IMR-90 (cell line): ENCODE results near the gene IL21R. TPM values are rescaled to one million over a fixed set of nuclear protein-coding genes. Genes with fewer than 3 reads are reported as not detected.

Experiments used
- ATAC-seq: fragments of 200-7000 bp; cut with Tn5 transposase; 2 replicates; pipeline ENCODE4 v1.9.1; 2020; ENCODE audit warnings: low read depth, mild to moderate bottlenecking, moderate library complexity
- BruUV-seq: library from RNA; stranded (reverse); fragments of 400-500 nt; replicated peaks from 2 replicates; lab custom pipeline; 2021; lab: Mats Ljungman, UMichigan
- CTCF ChIA-PET: fragments of 300-600 bp; formaldehyde crosslinking; extraction: SDS; loops from one replicate; lab custom pipeline; 2021; ENCODE audit warnings: antibody characterized with exemption; lab: Yijun Ruan, JAX
- POLR2A ChIA-PET: fragments of 300-600 bp; sonication (Branson Sonifier 250); formaldehyde crosslinking; loops from one replicate; lab custom pipeline; 2022; ENCODE audit warnings: antibody characterized with exemption; ENCODE audit not compliant: unreplicated experiment; lab: Charles Lee
- DNase-seq: peaks from one replicate; pipeline ENCODE4 v3.0.0; 2013
- H2AFZ ChIP-seq: replicated peaks from 2 replicates; pipeline ENCODE3; 2013; ENCODE audit warnings: low read length, mild to moderate bottlenecking; ENCODE audit not compliant: poor library complexity
- H2AK5ac ChIP-seq: 2 replicates; pipeline ENCODE4 v1.6.1; 2013; ENCODE audit warnings: low read depth, low read length, inconsistent platforms
- H2AK9ac ChIP-seq: replicated peaks from 2 replicates; pipeline ENCODE3; 2013; ENCODE audit warnings: mild to moderate bottlenecking, low read depth, low read length, moderate library complexity; ENCODE audit not compliant: poor library complexity
- H2BK120ac ChIP-seq: 2 replicates; pipeline ENCODE4 v1.6.1; 2013; ENCODE audit warnings: low read depth, low read length, inconsistent platforms
- H2BK15ac ChIP-seq: 3 replicates; pipeline ENCODE4 v1.6.1; 2013; ENCODE audit warnings: low read depth, low read length, inconsistent platforms
- H2BK20ac ChIP-seq: 2 replicates; pipeline ENCODE4 v1.6.1; 2013; ENCODE audit warnings: low read depth, mild to moderate bottlenecking, inconsistent platforms, low read length, moderate library complexity
- H2BK5ac ChIP-seq: 2 replicates; pipeline ENCODE4 v1.6.1; 2013; ENCODE audit warnings: mild to moderate bottlenecking, low read depth, low read length, inconsistent platforms; ENCODE audit not compliant: poor library complexity, severe bottlenecking
- H3K14ac ChIP-seq: replicated peaks from 2 replicates; pipeline ENCODE4 v1.6.1; 2013; ENCODE audit warnings: low read depth, low read length, inconsistent platforms
- H3K18ac ChIP-seq: 2 replicates; pipeline ENCODE4 v1.6.1; 2013; ENCODE audit warnings: low read depth, low read length, control low read depth
- H3K23ac ChIP-seq: 2 replicates; pipeline ENCODE4 v1.6.1; 2013; ENCODE audit warnings: low read depth, low read length, inconsistent platforms
- H3K27ac ChIP-seq: 2 replicates; pipeline ENCODE4 v1.5.1; 2013; ENCODE audit warnings: mild to moderate bottlenecking, control low read depth, low read length; ENCODE audit not compliant: insufficient read depth
- H3K27me3 ChIP-seq: 2 replicates; pipeline ENCODE4 v1.6.1; 2013; ENCODE audit warnings: low read length; ENCODE audit not compliant: control insufficient read depth, insufficient read depth
- H3K36me3 ChIP-seq: 2 replicates; pipeline ENCODE4 v1.6.1; 2013; ENCODE audit warnings: low read length, mixed read lengths; ENCODE audit not compliant: control insufficient read depth, insufficient read depth
- H3K4ac ChIP-seq: 2 replicates; pipeline ENCODE4 v1.6.1; 2013; ENCODE audit warnings: low read depth, low read length, inconsistent platforms
- H3K4me1 ChIP-seq: 2 replicates; pipeline ENCODE4 v1.6.1; 2013; ENCODE audit warnings: low read length, mixed read lengths; ENCODE audit not compliant: control insufficient read depth, insufficient read depth
- H3K4me2 ChIP-seq: 2 replicates; pipeline ENCODE4 v1.6.1; 2013; ENCODE audit warnings: low read depth, mild to moderate bottlenecking, control low read depth, low read length, moderate library complexity
- H3K4me3 ChIP-seq: 2 replicates; pipeline ENCODE4 v1.5.1; 2013; ENCODE audit warnings: low read depth, mild to moderate bottlenecking, control low read depth, low read length, moderate library complexity; ENCODE audit not compliant: insufficient read depth
- H3K56ac ChIP-seq: 2 replicates; pipeline ENCODE4 v1.6.1; 2013; ENCODE audit warnings: low read length, inconsistent platforms; ENCODE audit not compliant: insufficient read depth; ENCODE audit errors: extremely low read depth
- H3K79me1 ChIP-seq, 2 experiments: 2 replicates each; pipeline ENCODE4 v1.6.1; 2013; ENCODE audit warnings: low read length in 2 of 2, inconsistent platforms in 1 of 2, low read depth in 1 of 2
- H3K9ac ChIP-seq: 2 replicates; pipeline ENCODE4 v1.6.1; 2013; ENCODE audit warnings: low read depth, low read length, control low read depth
- H3K9me1 ChIP-seq: 2 replicates; pipeline ENCODE4 v1.6.1; 2013; ENCODE audit warnings: low read length, inconsistent platforms; ENCODE audit not compliant: insufficient read depth
- H3K9me3 ChIP-seq: 2 replicates; pipeline ENCODE4 v1.6.1; 2013; ENCODE audit warnings: low read length; ENCODE audit not compliant: control insufficient read depth, insufficient read depth
- H4K20me1 ChIP-seq: 2 replicates; pipeline ENCODE4 v1.6.1; 2013; ENCODE audit warnings: low read length, inconsistent platforms; ENCODE audit not compliant: insufficient read depth
- H4K5ac ChIP-seq: 2 replicates; pipeline ENCODE4 v1.6.1; 2013; ENCODE audit warnings: mild to moderate bottlenecking, low read depth, low read length, control low read depth
- H4K8ac ChIP-seq, 2 experiments: 2 replicates each; pipeline ENCODE4 v1.6.1; 2013; ENCODE audit warnings: low read depth in 2 of 2, low read length in 2 of 2, control low read depth in 1 of 2, inconsistent platforms in 1 of 2
- H4K91ac ChIP-seq: 2 replicates; pipeline ENCODE4 v1.6.1; 2013; ENCODE audit warnings: low read depth, low read length, inconsistent platforms; ENCODE audit not compliant: insufficient read depth
- BHLHE40 ChIP-seq: fragments of 150-350 bp; IDR thresholded peaks from 2 replicates; pipeline ENCODE4 v1.6.1; 2016; ENCODE audit warnings: mild to moderate bottlenecking, low read depth, low read length
- CHD1 ChIP-seq: IDR thresholded peaks from 2 replicates; pipeline ENCODE4 v1.6.1; 2012; ENCODE audit warnings: low read depth, low read length, improper control_type of control experiment
- FOS ChIP-seq: fragments of 150-350 bp; IDR thresholded peaks from 2 replicates; pipeline ENCODE4 v1.6.1; 2016; ENCODE audit warnings: low read depth, low read length
- MAFK ChIP-seq: IDR thresholded peaks from 2 replicates; pipeline ENCODE4 v1.6.1; 2012; ENCODE audit warnings: low read depth, low read length, improper control_type of control experiment
- MAZ ChIP-seq: IDR thresholded peaks from 2 replicates; pipeline ENCODE4 v1.6.1; 2012; ENCODE audit warnings: low read depth, mild to moderate bottlenecking, low read length, improper control_type of control experiment, moderate library complexity, borderline replicate concordance
- MXI1 ChIP-seq: IDR thresholded peaks from 2 replicates; pipeline ENCODE4 v1.6.1; 2012; ENCODE audit warnings: low read depth, mild to moderate bottlenecking, low read length, moderate library complexity, borderline replicate concordance
- RAD21 ChIP-seq: IDR thresholded peaks from 2 replicates; pipeline ENCODE4 v1.6.1; 2012; ENCODE audit warnings: low read length, improper control_type of control experiment
- RCOR1 ChIP-seq: IDR thresholded peaks from 2 replicates; pipeline ENCODE4 v1.6.1; 2012; ENCODE audit warnings: mild to moderate bottlenecking, low read length, improper control_type of control experiment; ENCODE audit not compliant: insufficient replicate concordance
- RFX5 ChIP-seq: IDR thresholded peaks from 2 replicates; pipeline ENCODE4 v1.8.0; 2012; ENCODE audit warnings: low read depth, mild to moderate bottlenecking, low read length, moderate library complexity
- SMC3 ChIP-seq: fragments of 150-350 bp; IDR thresholded peaks from 2 replicates; pipeline ENCODE4 v1.6.1; 2016; ENCODE audit warnings: low read depth, mild to moderate bottlenecking, antibody characterized with exemption, low read length, moderate library complexity
- USF2 ChIP-seq: fragments of 150-350 bp; IDR thresholded peaks from 2 replicates; pipeline ENCODE4 v1.6.1; 2017; ENCODE audit warnings: mild to moderate bottlenecking, antibody characterized with exemption, low read length, low read depth
- WGBS, 2 experiments: methylation state at CpG; one replicate each; pipeline versions ENCODE4 v1.1.5 to v1.1.7; 2013; ENCODE audit warnings: missing lambda C conversion rate in 2 of 2; ENCODE audit not compliant: insufficient read length in 1 of 2; ENCODE audit errors: extremely low coverage in 2 of 2; 5-methylcytosine and 5-hydroxymethylcytosine counted together
- dilution Hi-C: fragments of 300-500 bp; cut with HindIII; formaldehyde crosslinking; loops from one replicate; pipeline ENCODE4 v1.14.3; 2018; ENCODE audit warnings: low sequenced_read_pairs; ENCODE audit not compliant: unreplicated experiment
- in situ Hi-C: fragments of 300-500 bp; cut with MboI; formaldehyde crosslinking; loops from 3 replicates; pipeline ENCODE4 v1.14.3; 2019; ENCODE audit warnings: low sequenced_read_pairs, inconsistent platforms, mixed read lengths
- intact Hi-C: fragments of 100-400 bp; cut with micrococcal nuclease; formaldehyde crosslinking; loops from 2 replicates; pipeline ENCODE4 v1.10.0; 2022
- polyA plus RNA-seq, 3 experiments: library from polyadenylated mRNA; depleted of rRNA; stranded (reverse); fragments of >200 nt; gene quantifications; 2 replicates each; pipeline ENCODE4 v1.2.3, GENCODE V29; 2012; ENCODE audit warnings: low replicate concordance in 1 of 3
- total RNA-seq: library from RNA; depleted of rRNA; stranded (reverse); fragments of >200 nt; gene quantifications from 2 replicates; pipeline ENCODE4 v1.2.3, GENCODE V29; 2012
- TF ChIP-seq, protein P1 (sequence below): fragments of 150-350 bp; IDR thresholded peaks from 2 replicates; pipeline ENCODE4 v1.6.1; 2016; ENCODE audit warnings: low read depth, mild to moderate bottlenecking, low read length, moderate library complexity, borderline replicate concordance

Gene IL21R
- total and polyA plus RNA-seq, 2 of the 4 experiments (the other 2 are of a cell fraction), result 0.72 to 0.97 TPM

- Histone ChIP-seq H4K91ac (no peak overlapping the region), H3K36me3 (peaks cover 85% of the 10 kb centered on the region), H3K23ac (no peak overlapping the region), H3K27ac (no peak overlapping the region), H3K4me1 (peaks cover 4% of the 10 kb centered on the region), H3K9me3 (peaks cover 5% of the 10 kb centered on the region), H3K14ac (no peak overlapping the region), H4K8ac (no peak overlapping the region), H3K79me1 (peaks cover 0 to 5% of the 10 kb centered on the region in 2 experiments; a peak in 1 of 4 replicates), H3K4me2 (no peak overlapping the region), H2BK120ac (no peak overlapping the region), H2AFZ (no peak overlapping the region), H2BK15ac (no peak overlapping the region), H2AK9ac (no peak overlapping the region), H3K27me3 (no peaks in the 10 kb centered on the region), H3K56ac (no peak overlapping the region), H2BK20ac (no peak overlapping the region), H4K20me1 (no peaks in the 10 kb centered on the region), H3K9me1 (no peaks in the 10 kb centered on the region), H4K5ac (no peak overlapping the region), H3K18ac (no peak overlapping the region), H3K4ac (no peak overlapping the region), H3K4me3 (no peak overlapping the region), H2AK5ac (no peak overlapping the region), H3K9ac (no peak overlapping the region), H2BK5ac (no peak overlapping the region)
- BruUV-seq, result no TSS peak
- DNase-seq, result no peak
- TF ChIP-seq MAZ (no peak), CHD1 (no peak), USF2 (no peak), RCOR1 (no peak), BHLHE40 (no peak), SMC3 (no peak), MXI1 (no peak), RAD21 (no peak), RFX5 (no peak), FOS (no peak), MAFK (no peak)
- TF ChIP-seq, protein P1, sequence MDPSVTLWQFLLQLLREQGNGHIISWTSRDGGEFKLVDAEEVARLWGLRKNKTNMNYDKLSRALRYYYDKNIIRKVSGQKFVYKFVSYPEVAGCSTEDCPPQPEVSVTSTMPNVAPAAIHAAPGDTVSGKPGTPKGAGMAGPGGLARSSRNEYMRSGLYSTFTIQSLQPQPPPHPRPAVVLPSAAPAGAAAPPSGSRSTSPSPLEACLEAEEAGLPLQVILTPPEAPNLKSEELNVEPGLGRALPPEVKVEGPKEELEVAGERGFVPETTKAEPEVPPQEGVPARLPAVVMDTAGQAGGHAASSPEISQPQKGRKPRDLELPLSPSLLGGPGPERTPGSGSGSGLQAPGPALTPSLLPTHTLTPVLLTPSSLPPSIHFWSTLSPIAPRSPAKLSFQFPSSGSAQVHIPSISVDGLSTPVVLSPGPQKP, result no peak
- CTCF ChIA-PET, result no interaction called here
- no peak for ATAC-seq
- dilution Hi-C loops, result no loop called here
- 94% methylated on average over 19 of the region's 33 CpGs; no CpG with 5 or more reads in 1 of the 2 experiments for WGBS, 2 experiments
- in situ Hi-C loops, result loop anchor here (25.0 kb wide), 1 partner anchor 1628 kb away; no protein-coding TSS in a partner anchor
- intact Hi-C loops, result no loop called here
- POLR2A ChIA-PET, result no interaction called here
Measured at GRCh38 chr16:27464626-27465482, 62.9 kb downstream of the IL21R start.
